HCT116 (cell line): Measurements from ENCODE around the gene GPRC5B.

Experiments used
- CBX3 ChIP-seq: IDR thresholded peaks from 2 replicates; pipeline ENCODE4 v1.6.1; 2012; ENCODE audit warnings: low read depth
- ELF1 ChIP-seq: IDR thresholded peaks from 2 replicates; pipeline ENCODE4 v1.6.1; 2012; ENCODE audit warnings: low read depth, borderline replicate concordance
- EZH2 ChIP-seq: fragments of 200-600 bp; sonication (generic); IDR thresholded peaks from 2 replicates; pipeline ENCODE4 v1.6.1; 2017; ENCODE audit warnings: antibody characterized with exemption, mixed run types
- EZH2phosphoT487 ChIP-seq: fragments of 200-600 bp; IDR thresholded peaks from 2 replicates; pipeline ENCODE4 v1.6.1; 2018; ENCODE audit warnings: antibody characterized with exemption, borderline replicate concordance
- POLR2A ChIP-seq: IDR thresholded peaks from 2 replicates; pipeline ENCODE4 v1.7.0; 2011; ENCODE audit warnings: borderline replicate concordance; ENCODE audit not compliant: insufficient read depth, insufficient read length; ENCODE audit errors: extremely low read depth
- POLR2AphosphoS5 ChIP-seq: IDR thresholded peaks from 2 replicates; pipeline ENCODE4 v1.6.1; 2011; ENCODE audit warnings: mild to moderate bottlenecking, low read depth, low read length, moderate library complexity
- REST ChIP-seq: IDR thresholded peaks from 2 replicates; pipeline ENCODE4 v1.6.1; 2012; ENCODE audit warnings: low read depth
- SIN3A ChIP-seq: IDR thresholded peaks from 2 replicates; pipeline ENCODE4 v1.6.1; 2012; ENCODE audit warnings: low read depth
- SP1 ChIP-seq: IDR thresholded peaks from 2 replicates; pipeline ENCODE4 v1.6.1; 2012; ENCODE audit warnings: low read depth
- YY1 ChIP-seq: IDR thresholded peaks from 2 replicates; pipeline ENCODE4 v1.6.1; 2011; ENCODE audit warnings: low read length, low read depth, moderate library complexity, mild to moderate bottlenecking; ENCODE audit not compliant: insufficient replicate concordance; ENCODE audit errors: extremely low read depth
- TF ChIP-seq, protein P1 (sequence below), 3 experiments: fragments of 200-600 bp in 1 of 3; sonication (generic) in 1 of 3; IDR thresholded peaks in 2 of 3; conservative IDR thresholded peaks in 1 of 3; 2 replicates each; pipeline ENCODE4 v1.5.1; 2012 to 2017; ENCODE audit warnings: low read depth in 2 of 3, low read length in 2 of 3, antibody characterized with exemption in 1 of 3, borderline replicate concordance in 1 of 3, control low read depth in 1 of 3, mild to moderate bottlenecking in 1 of 3, mixed read lengths in 1 of 3, mixed run types in 1 of 3, moderate library complexity in 1 of 3; ENCODE audit not compliant: insufficient read depth in 1 of 3

GRCh38 chr16:19884611-19885450 is at the start of gene GPRC5B:
- TF ChIP-seq EZH2phosphoT487 (no peak), EZH2 (no peak), REST (no peak), YY1 (no peak), ELF1 (no peak), POLR2AphosphoS5 (peak; percentile 47; the same call in 1 of the 2 replicates), CBX3 (no peak), SIN3A (no peak), SP1 (no peak), POLR2A (no peak)
- TF ChIP-seq, protein P1, sequence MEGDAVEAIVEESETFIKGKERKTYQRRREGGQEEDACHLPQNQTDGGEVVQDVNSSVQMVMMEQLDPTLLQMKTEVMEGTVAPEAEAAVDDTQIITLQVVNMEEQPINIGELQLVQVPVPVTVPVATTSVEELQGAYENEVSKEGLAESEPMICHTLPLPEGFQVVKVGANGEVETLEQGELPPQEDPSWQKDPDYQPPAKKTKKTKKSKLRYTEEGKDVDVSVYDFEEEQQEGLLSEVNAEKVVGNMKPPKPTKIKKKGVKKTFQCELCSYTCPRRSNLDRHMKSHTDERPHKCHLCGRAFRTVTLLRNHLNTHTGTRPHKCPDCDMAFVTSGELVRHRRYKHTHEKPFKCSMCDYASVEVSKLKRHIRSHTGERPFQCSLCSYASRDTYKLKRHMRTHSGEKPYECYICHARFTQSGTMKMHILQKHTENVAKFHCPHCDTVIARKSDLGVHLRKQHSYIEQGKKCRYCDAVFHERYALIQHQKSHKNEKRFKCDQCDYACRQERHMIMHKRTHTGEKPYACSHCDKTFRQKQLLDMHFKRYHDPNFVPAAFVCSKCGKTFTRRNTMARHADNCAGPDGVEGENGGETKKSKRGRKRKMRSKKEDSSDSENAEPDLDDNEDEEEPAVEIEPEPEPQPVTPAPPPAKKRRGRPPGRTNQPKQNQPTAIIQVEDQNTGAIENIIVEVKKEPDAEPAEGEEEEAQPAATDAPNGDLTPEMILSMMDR (IDR thresholded peaks at IDR 0.05 in 2 of 3, conservative IDR thresholded peaks at IDR 0.05 in 1 of 3; ENCODE audit: borderline replicate concordance in 1 of 3, insufficient read depth in 1 of 3, low read depth in 2 of 3, low read length in 2 of 3): no peak
